BJ (cell line): ENCODE measurements around the gene CHST11. TPM values are rescaled to one million over a fixed set of nuclear protein-coding genes. Genes with fewer than 3 reads are reported as not detected.

Source experiments
- CTCF ChIA-PET: fragments of 350-600 bp; formaldehyde crosslinking; extraction: SDS; loops from one replicate; lab custom pipeline; 2021; ENCODE audit warnings: antibody characterized with exemption, inconsistent platforms; lab: Yijun Ruan, JAX
- POLR2A ChIA-PET: fragments of 300-600 bp; sonication (Branson Sonifier 250); formaldehyde crosslinking; extraction: SDS; loops from one replicate; lab custom pipeline; 2021; ENCODE audit warnings: antibody characterized with exemption; lab: Charles Lee
- DNase-seq: peaks from one replicate; pipeline ENCODE4 v3.0.0-alpha.2; 2011; ENCODE audit warnings: low read depth
- H3K27me3 ChIP-seq: 2 replicates; pipeline ENCODE4 v1.6.0; 2011; ENCODE audit warnings: low read length; ENCODE audit not compliant: control insufficient read depth, insufficient read depth
- H3K36me3 ChIP-seq: 2 replicates; pipeline ENCODE4 v1.5.1; 2011; ENCODE audit warnings: low read length; ENCODE audit not compliant: control insufficient read depth, insufficient read depth
- H3K4me3 ChIP-seq: 2 replicates; pipeline ENCODE4 v1.5.1; 2011; ENCODE audit warnings: low read depth, mild to moderate bottlenecking, control low read depth, low read length
- CTCF ChIP-seq: IDR thresholded peaks from 2 replicates; pipeline ENCODE4 v1.5.1; 2011; ENCODE audit warnings: low read depth, mild to moderate bottlenecking, control low read depth, inconsistent platforms, low read length, moderate library complexity; ENCODE audit not compliant: insufficient read depth
- polyA plus RNA-seq: library from polyadenylated mRNA; depleted of rRNA; stranded (reverse); fragments of >200 nt; gene quantifications from 2 replicates; pipeline ENCODE4 v1.2.3, GENCODE V29; 2011

Gene CHST11
- polyA plus RNA-seq, 1 experiment: 7.3 TPM

- POLR2A ChIA-PET: no interaction called here
- CTCF ChIA-PET: interaction anchor here (1.3 kb wide), 1 partner anchor 8 kb away, joined by 6 read pairs; no protein-coding TSS in a partner anchor
- DNase-seq: no peak
- no peaks in the 10 kb centered on the region for H3K36me3 ChIP-seq
- no peak for TF ChIP-seq CTCF
- no peaks in the 10 kb centered on the region for H3K27me3 ChIP-seq
- H3K4me3 ChIP-seq: no peak overlapping the region
These were observed 232.9 kb downstream of the CHST11 start for GRCh38 chr12:104689635-104690034.

- ChIA-PET CTCF (interaction anchor here (0.6 kb wide), 1 partner anchor 506 kb away, joined by 3 read pairs; no protein-coding TSS in a partner anchor), POLR2A (no interaction called here)
These were observed 235.2 kb downstream of the CHST11 start for GRCh38 chr12:104691721-104692556.

GRCh38 chr12:104692557-104693218, 235.9 kb downstream of the CHST11 start:
- DNase-seq: no peak
- Histone ChIP-seq H3K4me3 (no peak overlapping the region), H3K36me3 (no peaks in the 10 kb centered on the region), H3K27me3 (no peaks in the 10 kb centered on the region)
- ChIA-PET CTCF (no interaction called here), POLR2A (no interaction called here)
- TF ChIP-seq CTCF: no peak

More at GRCh38 chr12:104691721-104692556, 235.2 kb downstream of the CHST11 start:
- DNase-seq: no peak
- Histone ChIP-seq H3K27me3 (no peaks in the 10 kb centered on the region), H3K4me3 (no peak overlapping the region), H3K36me3 (no peaks in the 10 kb centered on the region)
- no peak for TF ChIP-seq CTCF

- DNase-seq: no peak
- H3K4me3 ChIP-seq: no peak overlapping the region
- ChIA-PET CTCF (interaction anchor here (0.7 kb wide), 1 partner anchor 312 kb away, joined by 4 read pairs; no protein-coding TSS in a partner anchor), POLR2A (no interaction called here)
- no peaks in the 10 kb centered on the region for H3K27me3 ChIP-seq
- H3K36me3 ChIP-seq: no peaks in the 10 kb centered on the region
- TF ChIP-seq CTCF: no peak
These were observed 236.7 kb downstream of the CHST11 start for GRCh38 chr12:104693493-104693892.

- DNase-seq: no peak
- ChIA-PET CTCF (interaction anchor here (0.7 kb wide), 1 partner anchor 312 kb away, joined by 4 read pairs; no protein-coding TSS in a partner anchor), POLR2A (no interaction called here)
- H3K36me3 ChIP-seq: no peaks in the 10 kb centered on the region
- TF ChIP-seq CTCF: no peak
- H3K27me3 ChIP-seq: no peaks in the 10 kb centered on the region
- no peak overlapping the region for H3K4me3 ChIP-seq
These were observed 237.4 kb downstream of the CHST11 start for GRCh38 chr12:104694161-104694560.
